Suprapubic skin (tissue), 4 donors: Measurements from ENCODE around the gene MTG1.

Experiments used
- CTCF ChIP-seq, 2 donors: fragments of 200-600 bp in 1 of 2; fragments of 450-650 bp in 1 of 2; sonication (generic) in 1 of 2; IDR thresholded peaks; one replicate each; pipeline ENCODE4 v1.5.1; 2016 to 2019; ENCODE audit warnings: antibody characterized with exemption in 2 of 2, mild to moderate bottlenecking in 1 of 2, moderate library complexity in 1 of 2
- EP300 ChIP-seq: sonication (generic); formaldehyde crosslinking; IDR thresholded peaks from one replicate; pipeline ENCODE4 v1.6.1; 2017; ENCODE audit warnings: antibody characterized with exemption
- POLR2A ChIP-seq, 2 donors: fragments of 450-650 bp; IDR thresholded peaks; one replicate each; pipeline ENCODE4 v1.6.1; 2017; ENCODE audit warnings: antibody characterized with exemption in 2 of 2, mild to moderate bottlenecking in 2 of 2, moderate library complexity in 2 of 2
- POLR2AphosphoS5 ChIP-seq, 3 donors: sonication (generic); formaldehyde crosslinking; IDR thresholded peaks; one replicate each; pipeline ENCODE4 v1.6.1; 2017; ENCODE audit warnings: antibody characterized with exemption in 3 of 3

DNA sequence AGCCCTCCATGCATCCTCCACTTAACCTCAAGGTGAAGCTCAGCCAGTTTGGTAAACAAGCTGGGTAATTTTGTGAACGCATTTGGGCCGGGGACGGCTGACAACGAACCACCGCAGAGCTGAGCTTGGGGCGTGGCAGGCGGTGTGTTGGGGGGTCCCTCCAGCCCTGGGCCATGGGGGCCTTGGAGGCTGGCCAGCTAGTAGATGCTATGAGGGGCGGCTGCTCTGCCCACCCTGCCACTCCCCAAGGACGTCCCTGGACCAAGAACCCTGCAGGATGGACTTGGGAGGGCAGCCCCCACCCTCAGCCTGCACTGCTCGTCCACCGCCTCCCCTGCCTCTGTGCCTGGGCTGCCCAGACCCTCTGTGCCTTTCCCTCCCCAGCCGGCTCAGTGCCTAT is 47.8 kb downstream of the MTG1 start:
- TF ChIP-seq CTCF (IDR thresholded peaks at IDR 0.05) (no peak), POLR2A (IDR thresholded peaks at IDR 0.05) (no peak), EP300 (no peak), POLR2AphosphoS5 (IDR thresholded peaks at IDR 0.05) (no peak)
